Measurements from ENCODE around the gene GID4.

GID4 gene

DNA sequence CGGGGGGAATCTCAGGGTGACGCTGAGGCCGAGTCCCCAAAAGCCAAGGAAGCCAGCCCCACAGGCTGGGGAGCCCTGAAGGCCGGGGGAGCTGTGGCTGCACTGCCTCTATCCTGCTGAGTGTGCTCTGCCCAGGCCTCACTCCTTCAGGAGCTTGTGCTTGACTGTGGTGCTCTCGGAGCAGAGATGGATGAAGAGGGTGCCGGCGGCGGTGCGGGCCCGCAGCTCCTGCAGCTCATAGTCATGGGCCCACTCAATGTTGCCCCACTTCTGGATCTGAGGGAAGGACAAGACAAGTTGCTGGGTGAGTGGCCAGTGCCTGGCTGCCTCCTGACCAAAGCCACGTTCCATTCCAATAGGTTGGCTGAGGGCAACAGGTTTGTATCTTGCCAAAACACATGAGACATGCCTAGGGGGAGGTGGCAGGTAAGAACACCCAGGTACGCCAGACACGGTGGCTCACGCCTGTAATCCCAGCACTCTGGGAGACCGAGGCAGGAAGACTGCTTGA, 20.7 kb upstream of the GID4 start:
- DNase-seq, result no peak

DNA sequence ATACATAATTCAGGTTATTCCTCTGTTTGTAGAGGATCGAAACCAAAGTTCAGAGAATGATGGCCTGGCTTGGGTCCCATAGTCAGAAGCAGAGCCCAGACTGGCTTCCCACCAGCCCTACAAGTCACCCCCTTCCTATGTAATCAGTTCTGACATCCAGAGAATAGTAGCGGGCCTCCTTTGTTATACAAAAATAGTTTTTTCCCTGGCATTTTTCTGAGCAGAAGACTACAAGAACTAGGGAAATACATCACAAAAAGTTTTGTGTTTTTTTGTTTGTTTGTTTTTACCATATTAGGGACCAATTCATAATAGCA, 19.4 kb upstream of the GID4 start:
- DNase-seq, result no peak

DNA sequence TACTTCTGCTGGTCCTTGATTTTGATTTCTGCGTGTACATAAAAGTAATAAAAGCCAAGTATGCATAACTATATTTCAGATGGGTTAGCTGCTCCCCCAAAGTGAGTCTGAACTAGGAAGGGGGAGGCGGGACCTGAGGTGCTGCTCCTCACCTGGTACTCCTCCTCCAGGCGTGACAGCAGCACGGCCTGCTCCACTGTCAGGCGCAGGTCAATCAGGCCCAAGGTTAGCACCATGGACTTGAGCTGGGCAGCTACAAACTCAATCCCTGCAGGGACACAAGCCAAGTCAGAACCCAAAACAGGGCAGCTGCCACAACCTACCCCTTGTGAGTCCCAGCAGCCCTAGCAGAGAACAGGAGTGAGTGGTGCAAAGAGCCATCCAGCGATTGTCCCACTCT, 18.2 kb upstream of the GID4 start:
- DNase-seq, result no peak

DNA sequence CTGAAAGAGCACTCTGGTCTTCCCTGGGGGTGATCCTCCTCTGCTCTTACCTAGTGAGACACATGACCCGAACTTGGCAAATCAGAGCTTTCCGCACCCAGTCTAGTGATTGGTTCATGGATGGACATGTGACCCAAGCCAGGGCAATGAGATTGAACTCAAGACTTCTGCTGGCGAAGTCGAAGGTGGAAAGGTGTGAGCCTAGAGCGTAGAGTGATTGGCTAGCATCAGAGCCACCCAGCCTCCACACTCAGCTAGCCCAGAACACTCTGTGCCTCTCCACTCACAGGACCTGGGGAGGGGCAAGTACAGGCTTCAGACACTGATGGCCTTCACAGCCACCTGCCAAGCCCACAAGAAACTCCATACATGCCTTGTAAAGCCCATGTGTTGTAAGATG, 17.8 kb upstream of the GID4 start:
- DNase-seq, result no peak

DNA sequence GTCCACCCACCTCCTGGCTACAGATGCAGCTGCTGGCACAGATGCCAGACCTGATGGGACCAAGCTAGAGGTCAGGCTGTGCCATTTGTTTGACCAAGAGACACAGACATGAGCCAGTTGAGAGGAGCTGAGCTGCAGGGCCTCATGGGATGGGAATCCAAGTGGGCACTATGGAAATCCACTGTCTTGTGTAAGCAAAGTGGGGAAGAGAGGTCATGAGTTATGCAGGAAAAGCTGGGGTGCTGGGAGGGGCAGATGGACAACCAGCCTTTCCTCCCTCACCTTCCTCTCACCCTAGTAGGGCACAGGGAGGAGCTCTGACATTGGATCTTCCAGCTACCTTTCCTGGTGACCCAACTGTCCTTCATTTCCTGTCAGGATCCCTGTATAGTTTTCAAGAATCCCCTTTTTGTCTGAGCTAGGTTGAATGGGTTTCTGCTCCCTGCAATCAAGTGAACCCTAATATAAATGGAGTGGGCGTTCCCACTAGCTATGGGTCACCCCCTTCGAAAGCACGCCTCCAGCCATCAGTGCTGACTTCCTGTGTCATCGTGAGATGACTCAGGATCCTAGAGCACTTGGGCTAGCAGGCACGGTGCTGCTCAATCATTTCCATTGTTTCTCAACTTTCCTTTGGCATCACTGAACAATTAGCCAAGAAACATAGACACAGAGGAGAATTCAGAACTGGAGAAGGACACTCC, 13.8 kb upstream of the GID4 start:
- DNase-seq, result peak; percentile 84

DNA sequence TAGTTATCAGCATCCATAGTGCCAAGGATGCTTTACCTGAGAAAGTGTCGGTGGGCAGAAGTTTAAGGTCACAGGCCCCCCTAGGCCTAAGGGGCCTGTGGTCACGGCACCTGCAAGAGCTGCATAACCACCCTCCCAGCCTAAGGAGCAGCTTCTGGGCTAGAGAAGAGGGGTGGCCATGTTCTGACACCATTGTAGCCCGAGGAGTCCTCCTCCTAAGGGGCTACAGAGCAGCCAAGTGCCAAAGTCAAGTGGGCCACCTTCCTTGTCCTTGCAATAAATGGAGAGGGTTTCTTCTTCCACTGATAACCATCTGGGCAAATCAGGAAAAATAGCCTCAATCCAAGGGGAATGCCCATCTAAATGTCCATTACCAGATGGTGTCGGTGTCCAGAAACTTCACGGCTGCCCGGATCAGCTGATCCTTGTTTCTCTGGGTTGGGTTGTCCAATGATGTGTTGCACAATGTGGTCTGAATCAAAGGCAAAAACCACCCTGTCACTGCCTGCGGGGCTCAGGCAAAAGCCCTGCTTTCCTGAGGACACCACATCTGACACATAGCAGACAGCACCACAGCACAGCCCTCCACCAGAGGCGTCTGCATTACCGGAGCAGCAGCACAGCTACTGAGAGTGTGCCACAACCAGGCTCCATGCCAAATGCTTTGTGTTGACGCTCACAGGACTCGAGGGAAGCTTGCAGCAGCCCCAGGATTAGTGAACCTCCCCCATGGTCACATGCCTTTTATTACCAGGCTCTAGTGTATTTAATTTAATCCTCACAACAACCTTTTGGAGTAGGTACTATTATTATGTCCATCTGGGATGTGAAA, 13.0 kb upstream of the GID4 start:
- peak; percentile 54 for DNase-seq

DNA sequence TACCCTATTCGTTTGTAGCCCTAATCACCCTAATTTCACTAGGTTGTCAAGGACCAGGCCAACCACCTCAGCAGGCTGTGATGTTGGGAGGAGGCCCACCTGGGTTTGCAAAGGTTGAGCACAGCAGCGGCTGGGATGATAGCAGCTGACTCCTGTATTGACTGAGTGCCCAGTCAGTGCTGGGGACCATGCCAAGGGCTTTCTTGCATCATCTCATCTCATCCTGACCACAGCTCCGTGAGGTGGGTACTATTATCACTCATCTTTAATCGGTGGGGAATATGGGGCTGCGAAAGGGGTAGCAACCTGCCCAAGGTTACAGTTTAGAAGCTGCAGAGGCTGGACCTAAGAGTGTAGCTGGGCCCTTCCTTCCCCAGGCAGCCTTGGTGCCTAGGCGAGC, 11.9 kb upstream of the GID4 start:
- DNase-seq, result no peak

DNA sequence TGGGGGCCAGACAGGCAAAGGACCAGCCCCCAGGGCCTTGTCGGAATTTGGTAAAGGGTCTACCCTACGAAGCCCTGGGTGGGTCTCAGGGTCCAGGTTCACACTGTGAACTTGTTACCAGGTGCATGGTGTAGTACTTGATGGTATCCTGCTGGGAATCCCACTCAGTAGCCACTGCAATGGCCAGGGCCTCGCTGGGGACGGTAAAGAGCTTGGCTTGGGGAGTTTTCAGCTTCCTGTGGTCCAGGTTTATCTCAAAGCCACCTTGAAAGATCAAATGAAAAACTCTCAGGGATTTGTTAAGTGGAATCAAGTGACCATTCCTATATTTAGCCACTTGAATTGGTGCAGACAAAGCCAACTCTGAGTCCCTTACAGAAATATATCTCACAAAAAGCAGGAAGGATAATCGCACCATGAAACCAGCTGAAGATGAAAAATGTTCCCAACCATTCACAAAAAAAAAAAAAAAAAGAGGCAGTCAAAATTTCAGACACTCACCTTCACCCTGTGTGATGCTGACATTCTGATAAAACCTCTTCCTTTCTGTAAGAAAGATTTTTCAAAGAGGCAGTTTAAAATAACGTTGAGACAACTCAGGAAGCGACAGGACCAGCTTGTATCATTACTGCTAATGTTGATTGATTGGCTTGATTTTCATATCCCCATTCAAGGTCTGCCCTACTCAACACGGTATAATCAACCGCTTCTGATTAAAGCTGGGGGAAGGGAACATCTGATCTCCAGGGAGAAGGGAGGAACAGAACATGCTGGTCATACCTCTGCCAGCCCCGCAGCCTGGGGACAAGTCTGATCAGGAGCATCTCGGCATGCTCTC, 10.9 kb upstream of the GID4 start:
- no peak for DNase-seq

DNA sequence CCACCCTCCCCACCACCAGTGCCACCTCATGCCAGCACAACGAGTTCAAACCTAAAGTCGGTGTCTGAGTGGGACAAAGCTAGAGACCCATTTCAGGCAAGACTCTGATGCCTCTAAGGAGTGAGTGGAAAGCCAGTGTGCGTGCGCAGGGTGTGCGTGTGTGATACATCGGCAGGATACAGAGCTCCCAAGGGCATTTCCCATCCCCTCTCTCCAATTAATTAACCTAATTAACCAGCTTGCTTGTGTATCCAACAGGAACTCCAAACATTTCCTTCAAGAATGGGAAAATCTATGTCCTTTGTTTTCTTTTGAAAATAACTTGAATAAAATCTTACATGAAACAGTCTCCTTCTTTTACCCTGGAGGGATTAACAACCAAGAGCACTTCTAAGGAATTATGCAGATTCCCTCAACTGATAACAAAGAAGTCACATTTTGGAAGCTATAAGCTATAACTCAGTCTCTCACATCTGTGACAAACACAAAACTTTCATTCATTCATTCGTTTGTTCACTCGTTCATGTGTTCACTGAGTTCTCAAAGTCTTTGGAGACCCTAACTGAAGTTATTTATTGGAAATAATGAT, 10.2 kb upstream of the GID4 start:
- no peak for DNase-seq

DNA sequence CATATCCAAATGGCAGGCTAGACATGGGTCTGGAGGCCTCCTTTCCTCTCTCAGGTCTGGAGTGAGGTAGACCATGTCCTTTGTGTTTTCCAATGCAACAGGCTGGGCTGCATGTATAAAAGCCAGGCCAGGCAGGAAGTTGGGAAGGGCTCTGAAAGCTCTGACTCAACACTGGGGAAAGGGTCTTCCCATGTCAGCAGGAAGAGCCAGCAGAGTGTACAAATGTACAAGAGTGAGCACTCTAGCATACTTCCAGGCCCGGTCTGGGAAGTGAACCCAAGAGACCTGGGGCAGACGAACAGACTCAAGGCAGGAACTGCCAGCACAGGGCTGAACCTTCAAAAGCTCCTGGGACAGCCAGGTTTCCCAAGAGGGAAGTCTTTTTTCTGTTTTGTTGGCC, 7.3 kb upstream of the GID4 start:
- DNase-seq, result no peak

DNA sequence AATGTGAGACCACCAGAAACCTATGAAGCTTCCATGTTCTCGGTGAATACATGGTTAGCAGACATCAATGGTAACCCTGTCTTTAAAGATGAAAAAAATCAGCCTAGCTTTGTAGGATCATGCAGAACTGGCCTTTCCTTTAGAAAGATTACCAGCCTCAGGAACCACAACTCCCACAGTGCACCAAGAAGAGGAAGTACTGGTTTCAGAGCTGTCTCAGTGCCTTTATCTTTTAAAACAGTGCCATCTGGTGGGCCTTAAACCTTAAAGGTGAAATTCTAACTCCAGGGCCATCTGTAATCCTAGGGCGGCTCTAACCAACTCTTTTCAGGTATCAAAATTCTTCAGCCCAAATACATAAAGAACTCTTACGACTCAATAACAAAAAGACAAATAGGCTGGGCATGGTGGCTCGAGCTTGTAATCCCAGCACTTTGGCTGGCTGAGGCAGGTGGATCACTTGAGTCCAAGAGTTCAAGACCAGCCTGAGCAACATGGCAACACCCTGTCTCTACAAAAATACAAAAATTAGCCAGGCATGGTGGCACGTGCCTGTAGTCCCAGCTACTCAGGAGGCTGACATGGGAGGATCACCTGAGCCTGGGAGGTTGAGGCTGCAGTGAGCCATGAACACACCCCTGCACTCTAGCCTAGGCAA, 5.6 kb upstream of the GID4 start:
- DNase-seq, result peak; percentile 82

DNA sequence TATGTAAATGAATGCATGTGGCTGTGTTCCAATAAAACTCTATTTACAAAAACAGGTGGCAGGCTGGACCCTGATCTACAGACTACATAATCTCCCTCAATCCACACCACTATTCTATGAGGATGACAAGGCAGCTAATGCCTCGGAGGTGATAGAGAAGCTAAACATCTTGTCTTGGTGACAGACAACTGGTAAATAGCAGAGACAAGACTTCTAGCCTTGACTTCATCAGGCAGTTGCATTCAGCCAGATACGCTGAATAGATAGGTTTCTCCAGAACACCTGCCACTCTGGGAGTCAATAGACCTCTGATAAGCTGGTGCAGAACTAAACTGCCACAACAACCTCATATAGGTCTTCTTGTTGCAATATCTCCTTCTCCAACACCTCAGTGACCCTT, 3.5 kb upstream of the GID4 start:
- DNase-seq, result no peak

DNA sequence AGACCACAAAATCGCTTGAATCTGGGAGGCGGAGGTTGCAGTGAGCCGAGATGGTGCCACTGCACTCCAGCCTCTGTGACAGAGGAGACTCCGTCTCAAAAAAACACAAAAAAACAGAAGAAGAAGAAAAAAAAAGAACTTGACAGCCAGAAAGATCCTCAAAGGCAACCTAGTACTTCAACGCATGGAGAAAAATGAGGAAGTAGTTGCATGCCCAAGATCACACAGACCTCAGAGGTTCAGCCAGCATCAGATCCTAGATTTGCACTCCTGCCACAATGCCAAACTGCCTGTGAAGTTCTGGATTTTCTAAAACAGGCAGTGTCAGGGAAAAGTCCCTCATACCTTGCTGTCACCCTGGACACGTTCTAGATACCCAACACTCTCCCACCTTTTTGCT, 1.7 kb upstream of the GID4 start:
- DNase-seq, result no peak

DNA sequence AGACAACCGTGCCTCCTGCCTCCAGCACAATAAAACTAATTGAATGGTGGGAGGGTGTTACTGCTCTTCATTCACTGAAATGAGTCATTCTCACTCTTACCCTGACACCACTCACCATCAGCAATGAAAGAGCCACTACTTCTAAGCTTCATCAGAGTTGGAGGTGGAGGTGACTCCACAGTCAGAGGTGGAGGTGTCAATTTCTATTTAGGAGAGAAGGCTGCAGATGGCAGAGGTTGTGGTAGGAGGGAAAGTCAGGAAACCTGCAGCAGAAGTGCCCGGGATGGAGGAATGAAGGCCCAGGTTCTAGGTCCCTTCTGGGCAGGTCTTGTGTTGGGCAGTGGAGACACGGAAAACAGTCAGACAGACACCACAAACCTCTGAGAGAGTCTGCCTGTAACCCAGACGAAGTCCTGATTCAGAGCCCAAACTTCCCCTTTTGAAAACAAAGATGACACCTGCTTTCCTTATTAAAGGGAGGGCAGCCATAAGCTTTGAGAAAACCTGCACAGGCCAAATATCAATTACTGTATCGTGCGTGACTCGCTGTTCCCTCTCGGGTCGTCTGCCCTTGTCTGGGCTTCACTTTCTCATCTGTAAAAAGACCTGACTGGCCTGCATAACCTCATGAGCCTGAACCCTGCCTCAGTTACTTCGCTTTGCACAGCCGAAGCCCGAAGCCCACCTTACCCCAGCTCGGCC, 908 bp upstream of the GID4 start:
- DNase-seq, result peak; percentile 63

DNA sequence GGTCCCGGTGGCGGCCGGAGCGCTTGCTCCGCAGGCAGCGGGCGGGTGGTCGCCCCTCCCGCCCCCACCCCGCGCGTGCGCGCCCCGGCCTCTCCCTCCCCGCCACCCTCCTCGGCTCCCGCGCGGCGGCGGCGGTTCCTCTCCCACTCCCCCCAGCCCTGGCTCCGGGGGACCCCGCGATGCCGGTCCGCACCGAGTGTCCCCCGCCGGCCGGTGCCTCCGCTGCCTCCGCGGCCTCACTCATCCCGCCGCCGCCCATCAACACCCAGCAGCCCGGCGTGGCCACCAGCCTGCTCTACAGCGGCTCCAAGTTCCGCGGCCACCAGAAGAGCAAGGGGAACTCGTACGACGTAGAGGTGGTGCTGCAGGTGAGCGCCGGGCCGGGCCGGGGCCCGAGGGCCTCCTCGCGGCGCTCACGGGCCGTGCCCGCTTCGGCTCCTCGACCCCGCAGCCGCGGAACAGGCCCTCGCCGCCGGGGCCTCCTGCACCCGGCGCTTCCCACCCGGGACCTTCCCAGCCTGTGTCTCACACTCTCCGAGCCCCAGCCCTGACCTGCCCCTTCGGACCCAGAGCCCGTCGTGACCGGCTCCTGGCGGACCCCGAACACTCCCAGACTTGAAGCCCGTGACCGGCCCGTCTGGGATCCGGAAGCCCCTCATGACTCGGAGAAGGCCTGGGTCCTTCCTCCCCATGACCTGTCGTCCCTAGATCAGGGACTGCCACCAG, 490 bp downstream of the GID4 start:
- DNase-seq, result no peak

DNA sequence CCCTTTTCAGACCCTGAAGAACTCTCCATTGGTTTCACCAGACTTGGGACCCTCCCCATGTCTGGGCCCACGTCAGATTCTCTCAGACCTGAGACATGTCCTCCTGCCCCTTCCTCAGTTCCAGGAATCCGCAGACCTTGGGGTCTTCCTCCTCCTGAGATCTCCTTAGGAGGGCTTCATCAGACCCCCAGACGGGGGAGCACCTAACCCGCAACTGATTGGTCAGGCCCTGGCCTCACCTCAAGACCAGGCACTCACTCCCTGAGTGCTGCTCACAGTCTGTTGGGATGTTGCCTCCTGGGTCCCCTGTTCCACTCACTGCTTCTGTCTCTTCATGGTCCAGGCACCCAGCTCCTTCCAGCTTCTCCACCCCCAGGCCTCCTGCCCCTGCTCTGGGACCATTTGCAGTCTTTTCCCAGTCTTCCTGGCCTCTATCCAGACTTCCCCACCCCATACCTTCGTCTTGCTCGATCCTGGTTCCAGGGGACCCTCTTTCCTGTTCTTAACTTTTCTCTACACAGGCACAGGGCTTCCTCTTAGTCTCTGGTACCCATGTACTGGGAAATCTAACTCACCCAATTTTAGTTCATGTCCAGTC, 1.2 kb downstream of the GID4 start:
- no peak for DNase-seq

DNA sequence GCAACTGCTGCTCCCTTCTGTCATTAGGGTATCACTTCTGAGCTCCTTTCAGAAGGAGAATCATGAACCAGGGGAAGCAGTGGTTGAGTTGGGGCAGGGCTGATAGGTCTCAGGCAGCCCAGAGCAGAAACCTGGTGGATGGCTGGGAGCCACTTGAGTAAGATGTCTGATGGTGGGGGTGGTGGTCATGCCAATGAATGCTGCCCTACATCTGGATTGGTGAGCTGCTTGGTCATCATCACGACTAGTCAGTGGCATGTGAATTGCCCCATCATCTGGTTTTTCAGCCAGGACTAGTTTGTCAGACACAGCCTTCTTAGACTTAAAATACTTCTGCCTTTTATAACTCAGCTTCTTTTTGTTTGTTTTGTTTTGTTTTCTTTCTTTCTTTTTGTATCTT, 2.6 kb downstream of the GID4 start:
- DNase-seq, result no peak

DNA sequence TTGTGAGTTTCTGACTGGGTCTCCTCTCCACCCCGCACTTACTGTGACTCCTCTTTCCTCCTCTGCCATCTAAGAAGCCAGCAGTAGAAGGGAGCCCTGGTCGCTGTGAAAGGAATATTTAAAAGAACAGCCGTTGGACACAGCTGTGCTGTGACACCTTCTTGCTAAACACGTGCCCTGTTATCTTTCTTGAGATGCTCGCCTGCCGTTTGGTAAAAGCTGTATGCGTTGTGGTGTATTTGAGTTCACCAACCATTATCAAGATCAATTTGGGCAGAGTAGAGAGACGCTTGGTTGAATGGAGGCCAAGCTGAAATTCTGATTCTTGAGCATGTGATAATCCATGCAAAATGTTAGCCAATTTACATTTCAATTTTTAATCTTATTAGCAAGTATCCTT, 3.8 kb downstream of the GID4 start:
- no peak for DNase-seq

DNA sequence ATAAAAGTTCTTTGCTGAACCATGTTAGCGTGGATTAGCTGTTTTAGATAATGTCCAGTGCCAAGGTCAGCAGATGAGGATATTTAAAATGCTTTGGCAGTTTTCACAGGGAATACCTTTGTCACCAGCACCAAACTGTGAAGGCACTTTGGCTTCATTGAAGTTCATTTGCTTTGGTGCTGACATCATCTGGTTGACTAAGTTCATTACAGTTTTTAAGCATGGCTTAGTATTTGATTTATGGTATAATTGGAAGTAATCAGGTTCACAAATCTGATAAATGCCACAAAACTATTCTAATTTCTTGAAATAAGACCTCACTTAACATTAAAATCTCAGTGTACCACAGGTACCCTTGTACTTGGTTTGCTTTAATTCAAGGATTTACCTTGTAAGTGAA, 4.3 kb downstream of the GID4 start:
- no peak for DNase-seq

DNA sequence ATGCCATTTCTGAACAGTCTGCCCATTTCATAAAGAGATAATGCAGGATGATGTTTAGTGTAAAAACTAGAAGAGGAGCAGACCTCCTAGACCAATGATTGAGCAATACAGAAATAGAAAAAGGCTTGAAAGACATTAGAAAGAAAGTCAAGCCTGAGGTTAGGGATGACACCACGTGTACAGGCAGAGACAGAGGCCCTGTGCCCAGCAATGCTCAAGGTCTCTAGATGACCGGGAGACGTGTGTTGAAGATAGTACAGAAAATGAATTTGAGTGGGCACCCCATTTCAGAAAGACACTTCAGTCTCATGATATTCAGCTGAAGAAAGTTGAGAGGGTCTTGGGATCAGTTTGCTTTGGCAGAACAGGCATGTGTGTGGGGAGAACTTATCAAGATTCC, 5.4 kb downstream of the GID4 start:
- DNase-seq, result no peak
